ENCODE measurements around the gene EXOC4.

DNA sequence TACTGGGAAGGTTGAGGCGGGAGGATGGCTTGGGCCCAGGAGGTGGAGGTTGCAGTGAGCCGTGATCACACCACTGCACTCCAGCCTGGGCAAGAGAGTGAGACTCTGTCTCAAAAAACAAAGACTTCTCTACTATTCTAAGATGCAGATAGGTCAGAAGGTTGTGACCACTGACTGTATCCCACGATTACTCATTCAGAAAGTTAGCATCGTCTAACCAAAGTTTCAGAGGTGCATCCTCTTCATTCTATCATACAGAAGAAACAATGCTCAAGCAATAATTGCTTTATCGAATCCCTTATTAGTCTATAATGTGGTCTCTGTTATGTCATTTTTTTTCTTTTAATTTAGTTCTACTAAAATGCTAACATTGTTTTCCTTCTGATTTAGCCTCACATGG is 525.6 kb downstream of the EXOC4 start:
- TF ChIP-seq CTCF (conservative IDR thresholded peaks at IDR 0.05): no peak
- TF ChIP-seq ZFX (IDR thresholded peaks at IDR 0.05): no peak
